Posterior vena cava (tissue), 2 donors: ENCODE measurements around the gene LEAP2. TPM values are rescaled to one million over a fixed set of nuclear protein-coding genes. Genes with fewer than 3 reads are reported as not detected.

Experiments
- DNase-seq: peaks from one replicate; pipeline ENCODE4 v3.0.0-alpha.2; 2020; ENCODE audit warnings: low spot score
- intact Hi-C, 2 donors: fragments of 100-400 bp; cut with DNase I; formaldehyde crosslinking; loops; one replicate each; pipeline versions ENCODE4 v1.14.1 to v1.14.2; 2022 to 2023
- long read RNA-seq, 2 donors: library from polyadenylated mRNA; unstranded; transcript quantifications; one replicate each; pipeline ENCODE4 v2.0.0, GENCODE V29; 2020 to 2021
- total RNA-seq, 2 donors: library from RNA; stranded (reverse); fragmentation: NEBNext Ultra II Directional; extraction: Animal tissue kit (Norgen Biotek cat#: 25700); gene quantifications; one replicate each; pipeline ENCODE4 v1.2.1, GENCODE V29; 2021
- donor health status: DM: yes; HTN: yes; CAD: no.
- donor health status: DM: yes; HTN: yes; CAD: no.

Gene LEAP2
- total RNA-seq: under 1 TPM; 0.48 to 0.69 TPM
- long read RNA-seq, donor 1, partial matches to known transcripts: 0 of 1 reads
- long read RNA-seq, donor 1, other reads (novel, unspliced or antisense): 1 of 1 reads
- long read RNA-seq, donor 2, partial matches to known transcripts: 0 of 2 reads
- long read RNA-seq, donor 2, other reads (novel, unspliced or antisense): 2 of 2 reads

GRCh38 chr5:132873119-132873929 is at the start of gene LEAP2:
TSS of gene LEAP2 (plus strand) at chr5:132873668. CDS start at chr5:132873695, 27 bp downstream.
- no peak for DNase-seq
- intact Hi-C loops: no loop called here

GRCh38 chr5:132824426-132824825 is 49.0 kb upstream of the LEAP2 start:
- no peak for DNase-seq
- intact Hi-C loops: loop anchor here in 1 of 2 donors (10.0 kb wide), 1 partner anchor 300 kb away; no protein-coding TSS in a partner anchor

GRCh38 chr5:132825033-132825833 is 48.2 kb upstream of the LEAP2 start:
- intact Hi-C loops: loop anchor here in 1 of 2 donors (10.0 kb wide), 1 partner anchor 300 kb away; no protein-coding TSS in a partner anchor
- DNase-seq: no peak

- intact Hi-C loops: loop anchor here in 1 of 2 donors (10.0 kb wide), 1 partner anchor 301 kb away; no protein-coding TSS in a partner anchor
- no peak for DNase-seq
Measured at GRCh38 chr5:132825834-132826391, 47.6 kb upstream of the LEAP2 start.

GRCh38 chr5:132826424-132827082 is 46.9 kb upstream of the LEAP2 start:
- intact Hi-C loops: loop anchor here in 1 of 2 donors (10.0 kb wide), 1 partner anchor 302 kb away; no protein-coding TSS in a partner anchor
- DNase-seq: no peak

GRCh38 chr5:132827943-132828673 is 45.4 kb upstream of the LEAP2 start:
- DNase-seq: no peak
- intact Hi-C loops: loop anchor here in 1 of 2 donors (10.0 kb wide), 1 partner anchor 303 kb away; no protein-coding TSS in a partner anchor

GRCh38 chr5:132828846-132829494 is 44.5 kb upstream of the LEAP2 start:
- intact Hi-C loops: loop anchor here in 1 of 2 donors (10.0 kb wide), 1 partner anchor 304 kb away; no protein-coding TSS in a partner anchor
- no peak for DNase-seq

- peak; percentile 93 for DNase-seq
Measured at GRCh38 chr5:132829742-132830435, 43.6 kb upstream of the LEAP2 start.

GRCh38 chr5:132830436-132831094 is 42.9 kb upstream of the LEAP2 start, which contains the start of gene SHROOM1:
TSS of gene SHROOM1 (minus strand) at chr5:132830647. CDS start at chr5:132826140, 4,507 bp downstream.
- peak; percentile 88 for DNase-seq
- intact Hi-C loops: no loop called here

More at GRCh38 chr5:132829742-132830435, 43.6 kb upstream of the LEAP2 start:
- intact Hi-C loops: loop anchor here in 1 of 2 donors (10.0 kb wide), 1 partner anchor 305 kb away; no protein-coding TSS in a partner anchor

- DNase-seq: no peak
- intact Hi-C loops: no loop called here
Measured at GRCh38 chr5:132831095-132831860, 42.2 kb upstream of the LEAP2 start.

GRCh38 chr5:132832612-132833011 is 40.9 kb upstream of the LEAP2 start:
- DNase-seq: no peak
- intact Hi-C loops: no loop called here

- intact Hi-C loops: no loop called here
- no peak for DNase-seq
Measured at GRCh38 chr5:132834057-132834456, 39.4 kb upstream of the LEAP2 start.

- intact Hi-C loops: no loop called here
- no peak for DNase-seq
Measured at GRCh38 chr5:132836852-132837251, 36.6 kb upstream of the LEAP2 start.

- DNase-seq: no peak
- intact Hi-C loops: no loop called here
Measured at GRCh38 chr5:132837868-132838267, 35.6 kb upstream of the LEAP2 start.

GRCh38 chr5:132838516-132839282 is 34.8 kb upstream of the LEAP2 start:
- no peak for DNase-seq
- intact Hi-C loops: no loop called here
